Muscle of leg (tissue), 11 donors: ENCODE measurements around the gene PRKAR1B. TPM values are rescaled to one million over a fixed set of nuclear protein-coding genes. Genes with fewer than 3 reads are reported as not detected.
"Not testable (repeated sequence)": the region's sequence is repeated elsewhere in the genome, so short reads cannot be mapped to it uniquely, and the experiment has no call there.

Experiments
- DNase-seq: peaks from one replicate; pipeline ENCODE4 v3.0.0; 2013
- H3K27ac ChIP-seq: one replicate; pipeline ENCODE4 v1.5.1; 2013; ENCODE audit warnings: mild to moderate bottlenecking, low read length, control low read depth
- H3K27me3 ChIP-seq: one replicate; pipeline ENCODE4 v1.6.1; 2013; ENCODE audit warnings: low read length; ENCODE audit not compliant: control insufficient read depth, insufficient read depth
- H3K36me3 ChIP-seq: one replicate; pipeline ENCODE4 v1.6.1; 2013; ENCODE audit warnings: low read length; ENCODE audit not compliant: control insufficient read depth, insufficient read depth
- H3K4me1 ChIP-seq: one replicate; pipeline ENCODE4 v1.6.1; 2013; ENCODE audit warnings: low read length; ENCODE audit not compliant: control insufficient read depth, insufficient read depth
- H3K4me3 ChIP-seq: one replicate; pipeline ENCODE4 v1.5.1; 2013; ENCODE audit warnings: low read length, control low read depth
- H3K9me3 ChIP-seq: replicated peaks from 2 replicates; pipeline ENCODE4 v1.6.1; 2013; ENCODE audit warnings: low read depth, low read length; ENCODE audit not compliant: control insufficient read depth
- WGBS: methylation state at CpG from one replicate; pipeline ENCODE4 v1.1.5; 2013; ENCODE audit warnings: missing lambda C conversion rate; ENCODE audit not compliant: insufficient coverage; 5-methylcytosine and 5-hydroxymethylcytosine counted together
- polyA plus RNA-seq, 8 donors: library from polyadenylated mRNA; unstranded; fragments of 120-200 nt; gene quantifications; one replicate each; pipeline versions ENCODE4 v1.2.1 to v1.2.3, GENCODE V29; 2013; ENCODE audit warnings: inconsistent platforms in 1 of 8, low replicate concordance in 1 of 8; ENCODE audit not compliant: insufficient read length in 8 of 8, insufficient read depth in 1 of 8
- total RNA-seq: library from RNA; stranded (reverse); fragments of 120-200 nt; gene quantifications from one replicate; pipeline ENCODE4 v1.2.4, GENCODE V29; 2013

The PRKAR1B gene
- total and polyA plus RNA-seq, 9 donors: 23.1 to 45.4 (median 35.0) TPM

DNA sequence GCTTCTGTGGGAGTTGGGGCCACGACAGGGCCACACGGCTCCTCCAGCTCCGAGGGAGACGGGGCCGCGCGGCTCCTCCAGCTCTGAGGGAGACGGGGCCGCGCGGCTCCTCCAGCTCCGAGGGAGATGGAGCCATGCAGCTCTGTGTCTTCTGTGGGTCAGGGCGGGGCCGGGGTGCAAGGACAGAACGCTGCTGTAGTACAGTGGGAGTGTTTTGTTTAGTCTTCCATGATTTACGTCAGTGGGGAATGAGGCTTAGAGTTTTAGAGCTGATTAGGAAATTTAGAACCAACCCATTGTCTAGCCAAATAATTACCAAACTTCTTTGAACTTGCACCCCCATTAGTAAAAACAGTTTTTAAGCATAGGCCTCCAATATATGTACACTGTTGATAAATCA is 32.9 kb upstream of the PRKAR1B start:
- no peak for DNase-seq

GRCh38 chr7:759569-759968 is 32.5 kb upstream of the PRKAR1B start:
- H3K4me3 ChIP-seq: no peak overlapping the region
- no peaks in the 10 kb centered on the region for H3K27me3 ChIP-seq
- no peak for DNase-seq
- H3K27ac ChIP-seq: no peak overlapping the region
- no peaks in the 10 kb centered on the region for H3K9me3 ChIP-seq
- peaks cover 72% of the 10 kb centered on the region for H3K36me3 ChIP-seq
- 78% methylated on average over 7 of the region's 8 CpGs for WGBS
- no peaks in the 10 kb centered on the region for H3K4me1 ChIP-seq

More for the DNA sequence above, 32.9 kb upstream of the PRKAR1B start:
- Histone ChIP-seq H3K36me3 (peaks cover 72% of the 10 kb centered on the region), H3K9me3 (no peaks in the 10 kb centered on the region), H3K27me3 (no peaks in the 10 kb centered on the region), H3K4me1 (no peaks in the 10 kb centered on the region), H3K27ac (no peak overlapping the region), H3K4me3 (no peak overlapping the region)
- WGBS: 86% methylated on average over 9 of the region's 16 CpGs

DNA sequence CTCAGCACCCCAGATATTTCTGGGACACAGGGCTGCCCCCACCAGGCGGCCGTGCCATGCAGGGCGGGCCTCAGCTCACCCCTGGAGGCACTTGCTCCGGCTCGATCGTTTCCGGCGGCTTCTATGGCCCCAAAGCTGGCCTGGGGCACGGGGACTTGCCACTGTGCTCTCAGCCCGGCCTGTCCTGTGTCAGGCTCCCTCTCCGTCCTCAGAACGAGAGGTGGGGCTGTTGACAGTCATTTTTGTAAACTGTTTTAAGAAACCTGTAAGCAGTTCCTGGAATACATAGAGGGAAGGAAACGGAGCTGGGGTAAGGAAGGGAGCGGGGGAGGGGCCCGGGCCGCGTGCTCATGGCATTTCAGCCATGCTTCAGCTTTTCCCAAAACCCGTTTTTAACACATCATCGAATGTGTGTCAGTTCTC is 30.7 kb upstream of the PRKAR1B start:
- H3K4me1 ChIP-seq: no peaks in the 10 kb centered on the region
- H3K27ac ChIP-seq: no peak overlapping the region
- no peak overlapping the region for H3K4me3 ChIP-seq
- 94% methylated on average over 12 of the region's 19 CpGs for WGBS
- no peak for DNase-seq
- no peaks in the 10 kb centered on the region for H3K27me3 ChIP-seq
- peaks cover 69% of the 10 kb centered on the region for H3K36me3 ChIP-seq
- no peaks in the 10 kb centered on the region for H3K9me3 ChIP-seq

DNA sequence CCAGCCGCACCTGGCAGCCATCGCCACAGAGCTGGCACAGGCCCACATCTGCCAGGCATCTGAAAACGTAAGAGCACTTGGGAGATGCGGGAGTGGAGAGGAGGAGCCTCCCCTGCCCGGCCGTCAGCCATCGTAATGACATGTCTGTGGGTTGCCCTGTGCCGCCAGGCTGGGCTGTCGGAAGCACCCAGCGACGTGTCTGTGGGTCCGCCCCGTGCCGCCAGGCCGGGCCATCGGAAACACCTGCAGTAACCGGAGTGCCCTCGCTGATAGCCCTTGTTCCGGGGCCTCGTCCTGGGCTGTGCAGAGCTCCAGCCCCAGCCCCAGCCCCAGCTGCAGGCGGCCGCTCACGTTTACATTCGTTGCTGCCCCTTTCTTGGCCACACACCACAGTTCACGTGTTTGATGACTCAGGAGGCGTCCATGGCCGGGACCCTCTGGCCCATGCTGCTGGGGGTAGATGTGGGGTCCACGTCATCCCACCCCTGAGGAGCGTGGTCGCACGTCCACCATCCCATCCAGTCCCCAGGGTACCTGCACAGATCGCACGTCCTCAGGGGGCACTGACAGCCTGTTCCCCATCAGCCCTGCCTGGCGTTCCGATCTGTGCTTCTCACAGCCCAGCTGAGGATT is 30.0 kb upstream of the PRKAR1B start:
- no peak overlapping the region for H3K27ac ChIP-seq
- no peak for DNase-seq
- no peak overlapping the region for H3K4me3 ChIP-seq
- no peaks in the 10 kb centered on the region for H3K9me3 ChIP-seq
- no peaks in the 10 kb centered on the region for H3K27me3 ChIP-seq
- 94% methylated on average over 29 of the region's 35 CpGs for WGBS
- no peaks in the 10 kb centered on the region for H3K4me1 ChIP-seq
- H3K36me3 ChIP-seq: peaks cover 72% of the 10 kb centered on the region

GRCh38 chr7:756231-756927 is 29.3 kb upstream of the PRKAR1B start:
- no peak overlapping the region for H3K4me3 ChIP-seq
- peaks cover 66% of the 10 kb centered on the region for H3K36me3 ChIP-seq
- H3K27ac ChIP-seq: no peak overlapping the region
- WGBS: 90% methylated on average over 30 of the region's 30 CpGs
- no peaks in the 10 kb centered on the region for H3K4me1 ChIP-seq
- no peaks in the 10 kb centered on the region for H3K9me3 ChIP-seq
- DNase-seq: no peak
- H3K27me3 ChIP-seq: no peaks in the 10 kb centered on the region

DNA sequence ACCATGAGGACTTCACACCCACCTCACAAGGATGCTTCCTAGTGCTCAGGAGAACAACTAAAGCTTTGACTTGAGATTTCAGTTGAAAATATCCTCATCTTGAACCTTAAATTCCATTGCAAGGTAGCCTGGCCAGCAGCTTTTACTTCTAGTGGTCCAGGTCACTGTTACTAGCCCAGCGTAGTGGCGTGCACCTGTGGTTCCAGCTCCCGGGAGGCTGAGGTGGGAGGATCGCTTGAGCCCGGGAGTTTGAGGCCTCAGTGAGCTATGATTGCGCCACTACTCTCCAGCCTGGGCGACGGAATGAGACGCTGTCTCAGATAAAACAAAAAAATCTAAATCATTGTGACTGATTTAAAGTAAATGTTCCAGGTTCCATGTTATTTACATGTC is 28.3 kb upstream of the PRKAR1B start:
- Histone ChIP-seq H3K4me1 (no peaks in the 10 kb centered on the region), H3K4me3 (no peak overlapping the region), H3K9me3 (no peaks in the 10 kb centered on the region), H3K27ac (no peak overlapping the region), H3K36me3 (peaks cover 62% of the 10 kb centered on the region), H3K27me3 (no peaks in the 10 kb centered on the region)
- no peak for DNase-seq
- WGBS: 84% methylated on average over 5 of the region's 9 CpGs

GRCh38 chr7:754531-755412 is 27.7 kb upstream of the PRKAR1B start:
- WGBS: 85% methylated on average over 49 of the region's 49 CpGs
- Histone ChIP-seq H3K9me3 (no peaks in the 10 kb centered on the region), H3K4me1 (peaks cover 3% of the 10 kb centered on the region), H3K27me3 (no peaks in the 10 kb centered on the region), H3K27ac (no peak overlapping the region), H3K4me3 (no peak overlapping the region), H3K36me3 (peaks cover 64% of the 10 kb centered on the region)
- DNase-seq: no peak

- WGBS: 96% methylated on average over 16 of the region's 17 CpGs
- Histone ChIP-seq H3K4me1 (peaks cover 14% of the 10 kb centered on the region), H3K36me3 (peaks cover 55% of the 10 kb centered on the region), H3K27ac (no peak overlapping the region), H3K27me3 (no peaks in the 10 kb centered on the region), H3K4me3 (no peak overlapping the region), H3K9me3 (no peaks in the 10 kb centered on the region)
- DNase-seq: no peak
Observed at GRCh38 chr7:753190-753589, 26.1 kb upstream of the PRKAR1B start.

DNA sequence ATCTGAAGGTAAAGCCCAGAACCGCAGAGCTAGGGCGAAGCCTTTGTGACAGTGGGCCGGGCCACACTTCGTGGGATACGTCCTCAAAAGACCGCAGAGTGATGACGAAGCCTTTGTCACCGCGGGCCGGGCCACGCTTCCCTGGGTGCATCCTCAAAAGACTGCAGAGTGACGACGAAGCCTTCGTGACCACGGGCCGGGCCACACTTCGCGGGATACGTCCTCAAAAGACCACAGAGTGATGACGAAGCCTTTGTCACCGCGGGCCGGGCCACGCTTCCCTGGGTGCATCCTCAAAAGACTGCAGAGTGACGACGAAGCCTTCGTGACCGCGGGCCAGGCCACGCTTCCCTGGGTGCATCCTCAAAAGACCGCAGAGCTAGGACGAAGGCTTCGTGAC is 25.2 kb upstream of the PRKAR1B start:
- H3K27ac ChIP-seq, H3K27me3 ChIP-seq, H3K9me3 ChIP-seq, DNase-seq, H3K4me3 ChIP-seq: not testable (repeated sequence)
- Histone ChIP-seq H3K36me3 (peaks cover 48% of the 10 kb centered on the region), H3K4me1 (peaks cover 14% of the 10 kb centered on the region)
- WGBS: 90% methylated on average over 33 of the region's 33 CpGs

GRCh38 chr7:751826-752225 is 24.7 kb upstream of the PRKAR1B start:
- Histone ChIP-seq H3K27ac (no peak overlapping the region), H3K4me3 (no peak overlapping the region), H3K9me3 (no peaks in the 10 kb centered on the region), H3K4me1 (peaks cover 14% of the 10 kb centered on the region), H3K36me3 (peaks cover 48% of the 10 kb centered on the region), H3K27me3 (no peaks in the 10 kb centered on the region)
- no peak for DNase-seq
- WGBS: 89% methylated on average over 10 of the region's 15 CpGs
